ENCODE results near the gene CIROP.

Gene CIROP

GRCh38 chr14:23067847-23068788 lies 36.7 kb downstream of the CIROP start:
- no peak for DNase-seq (ENCODE audit: low spot score)

- DNase-seq (ENCODE audit: low spot score): no peak
These were observed 37.7 kb downstream of the CIROP start for GRCh38 chr14:23066855-23067744.

- DNase-seq (ENCODE audit: low spot score): no peak
These were observed 38.4 kb downstream of the CIROP start for GRCh38 chr14:23066368-23066767.

GRCh38 chr14:23063601-23064000 lies 41.2 kb downstream of the CIROP start:
- DNase-seq (ENCODE audit: low spot score): no peak

GRCh38 chr14:23062002-23062401 lies 42.8 kb downstream of the CIROP start:
- no peak for DNase-seq (ENCODE audit: low spot score)

GRCh38 chr14:23060536-23061260 lies 44.1 kb downstream of the CIROP start:
- DNase-seq (ENCODE audit: low spot score): no peak

GRCh38 chr14:23058654-23059504 lies 45.9 kb downstream of the CIROP start:
- no peak for DNase-seq (ENCODE audit: low spot score)

- peak; percentile 86 for DNase-seq (ENCODE audit: low spot score)
These were observed 46.8 kb downstream of the CIROP start for GRCh38 chr14:23057757-23058653.

- peak; percentile 59 for DNase-seq (ENCODE audit: low spot score)
These were observed 47.6 kb downstream of the CIROP start, which contains the start of gene CDH24 for GRCh38 chr14:23056956-23057756. TSS of gene CDH24 (minus strand) at chr14:23057520. CDS start at chr14:23055733, 1,787 bp downstream.

- DNase-seq (ENCODE audit: low spot score): peak; percentile 68
These were observed 48.4 kb downstream of the CIROP start for GRCh38 chr14:23056145-23056955.

- no peak for DNase-seq (ENCODE audit: low spot score)
These were observed 49.1 kb downstream of the CIROP start for GRCh38 chr14:23055621-23056144.

GRCh38 chr14:23055147-23055550 lies 49.6 kb downstream of the CIROP start:
- no peak for DNase-seq (ENCODE audit: low spot score)

GRCh38 chr14:23054000-23054811 lies 50.6 kb downstream of the CIROP start:
- DNase-seq (ENCODE audit: low spot score): no peak

- no peak for DNase-seq (ENCODE audit: low spot score)
These were observed 51.4 kb downstream of the CIROP start for GRCh38 chr14:23053426-23053825.

- no peak for DNase-seq (ENCODE audit: low spot score)
These were observed 52.1 kb downstream of the CIROP start for GRCh38 chr14:23052671-23053070.

- no peak for DNase-seq (ENCODE audit: low spot score)
These were observed 52.6 kb downstream of the CIROP start for GRCh38 chr14:23052182-23052623.

Data from CD4-positive, alpha-beta T cell treated with Interleukin-6 at 100 ng/mL for 8 hours (primary cell).